T-helper 17 cell (primary cell): ENCODE measurements around the gene ETS1. TPM values are rescaled to one million over a fixed set of nuclear protein-coding genes. Genes with fewer than 3 reads are reported as not detected.

Source experiments
- ATAC-seq: fragments of 150-1000 bp; cut with Tn5 transposase; 2 replicates; pipeline ENCODE4 v1.10.0; 2021; ENCODE audit warnings: mild to moderate bottlenecking, moderate library complexity
- DNase-seq, 3 donors: peaks; one replicate each; pipeline versions ENCODE4 v3.0.0 to v3.0.0-alpha.2; 2020 to 2021
- H3K9me3 ChIP-seq: one replicate; pipeline ENCODE4 v1.7.0; 2013; ENCODE audit warnings: low read length, mild to moderate bottlenecking; ENCODE audit not compliant: control insufficient read depth, poor library complexity, severe bottlenecking
- H3K27ac Mint-ChIP-seq: one replicate; pipeline ENCODE4 v1.8.0; 2022; ENCODE audit warnings: mild to moderate bottlenecking, moderate library complexity, mixed read lengths
- H3K27me3 Mint-ChIP-seq: one replicate; pipeline ENCODE4 v1.8.0; 2022; ENCODE audit warnings: mixed read lengths
- H3K36me3 Mint-ChIP-seq: one replicate; pipeline ENCODE4 v1.8.0; 2022; ENCODE audit warnings: low read depth, mixed read lengths
- H3K4me1 Mint-ChIP-seq: one replicate; pipeline ENCODE4 v1.8.0; 2022; ENCODE audit warnings: mild to moderate bottlenecking, mixed read lengths
- H3K4me3 Mint-ChIP-seq: one replicate; pipeline ENCODE4 v1.8.0; 2022; ENCODE audit warnings: mild to moderate bottlenecking, moderate library complexity, mixed read lengths
- total RNA-seq, 4 donors: library from RNA in 2 of 4; stranded (reverse) in 2 of 4; gene quantifications; one replicate each; pipeline ENCODE4 v1.2.3 and lab custom pipeline; 2022 to 2026

Gene ETS1
- total RNA-seq, 2 donors from 2014 or later, result 670 to 745 TPM

DNA sequence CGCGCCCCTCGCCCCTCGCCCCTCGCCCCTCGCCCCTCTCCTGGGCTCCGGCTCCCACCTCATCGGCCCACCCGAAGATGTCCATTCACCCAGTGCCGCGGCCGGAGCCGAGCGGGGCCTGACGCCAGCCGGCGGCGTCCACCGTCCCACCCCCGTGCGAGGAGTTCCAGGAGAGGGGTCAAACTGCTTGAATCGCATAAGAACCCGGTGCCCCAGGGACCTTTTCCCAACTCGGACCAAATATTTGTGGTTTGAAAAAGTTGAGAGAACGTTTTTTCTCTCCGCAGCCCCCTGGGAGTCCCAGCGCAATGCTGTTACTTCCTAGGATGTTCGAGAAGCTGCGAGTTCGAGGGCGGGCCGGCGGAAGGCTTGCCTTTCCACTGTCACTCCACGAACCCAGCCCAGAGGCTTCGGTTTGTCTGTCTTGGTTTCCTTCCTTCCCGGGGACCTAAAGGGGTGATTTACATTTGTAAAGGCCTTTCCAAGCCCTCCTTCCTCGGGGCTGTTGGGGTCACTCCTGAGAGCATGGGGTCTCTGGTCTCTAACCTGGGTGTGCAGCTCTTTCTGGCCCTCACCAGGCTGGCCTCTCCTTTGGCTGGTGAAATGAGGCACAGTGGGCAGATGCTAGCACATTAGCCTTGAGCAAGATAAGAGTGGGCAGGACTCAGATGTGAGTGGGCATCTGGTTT lies 38.0 kb downstream of the ETS1 start:
- H3K9me3 ChIP-seq, result no peaks in the 10 kb centered on the region
- H3K4me1 Mint-ChIP-seq, result peaks cover 71% of the 10 kb centered on the region
- DNase-seq (no peak), ATAC-seq (no peak)
- H3K36me3 Mint-ChIP-seq, result no peaks in the 10 kb centered on the region
- H3K27ac Mint-ChIP-seq, result peak overlapping the region; percentile 89
- H3K27me3 Mint-ChIP-seq, result no peaks in the 10 kb centered on the region
- H3K4me3 Mint-ChIP-seq, result peak overlapping the region; percentile 93

DNA sequence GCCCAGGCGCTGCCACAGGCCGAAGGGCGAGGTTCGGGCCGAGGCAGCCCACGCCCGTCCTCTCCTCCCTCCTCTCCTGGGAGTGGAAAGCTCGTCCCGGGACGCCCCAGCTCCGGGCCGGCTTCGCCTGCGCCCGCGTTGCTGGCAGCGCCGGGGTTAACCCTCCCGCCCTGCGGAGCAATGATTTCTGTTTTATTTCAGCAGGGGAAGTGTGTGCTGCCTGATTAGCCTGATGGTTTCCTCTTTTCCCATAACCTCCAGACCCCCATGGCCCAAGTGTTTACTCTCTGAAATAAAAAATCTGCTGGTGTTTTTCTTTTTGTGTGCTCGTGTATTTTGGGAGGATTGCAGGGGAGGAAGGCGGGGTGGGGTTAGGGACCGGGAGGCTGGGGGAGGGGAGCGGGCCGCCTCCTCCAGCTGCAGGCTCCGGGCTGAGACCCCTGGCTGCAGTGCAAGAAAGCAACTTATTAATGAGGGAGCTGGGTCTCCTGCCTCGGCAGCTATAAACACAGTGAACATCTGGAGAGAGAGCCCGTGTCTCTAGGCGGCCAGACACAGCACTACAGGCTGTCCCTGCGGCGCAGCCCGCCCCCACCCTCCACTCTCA lies 38.6 kb downstream of the ETS1 start:
- Mint-ChIP-seq H3K27ac (peak overlapping the region; percentile 89), H3K36me3 (no peaks in the 10 kb centered on the region), H3K27me3 (no peaks in the 10 kb centered on the region), H3K4me3 (peak overlapping the region; percentile 93), H3K4me1 (peaks cover 70% of the 10 kb centered on the region)
- H3K9me3 ChIP-seq, result no peaks in the 10 kb centered on the region
- ATAC-seq (peak; percentile 41), DNase-seq (no peak)

- H3K4me1 Mint-ChIP-seq, result peaks cover 63% of the 10 kb centered on the region
- no peaks in the 10 kb centered on the region for H3K27me3 Mint-ChIP-seq
- H3K27ac Mint-ChIP-seq, result peak overlapping the region; percentile 89
- no peaks in the 10 kb centered on the region for H3K9me3 ChIP-seq
- H3K4me3 Mint-ChIP-seq, result peak overlapping the region; percentile 93
- no peaks in the 10 kb centered on the region for H3K36me3 Mint-ChIP-seq
- no peak for DNase-seq
- peak; percentile 27 for ATAC-seq
These were observed 39.3 kb downstream of the ETS1 start for GRCh38 chr11:128547946-128548648.

DNA sequence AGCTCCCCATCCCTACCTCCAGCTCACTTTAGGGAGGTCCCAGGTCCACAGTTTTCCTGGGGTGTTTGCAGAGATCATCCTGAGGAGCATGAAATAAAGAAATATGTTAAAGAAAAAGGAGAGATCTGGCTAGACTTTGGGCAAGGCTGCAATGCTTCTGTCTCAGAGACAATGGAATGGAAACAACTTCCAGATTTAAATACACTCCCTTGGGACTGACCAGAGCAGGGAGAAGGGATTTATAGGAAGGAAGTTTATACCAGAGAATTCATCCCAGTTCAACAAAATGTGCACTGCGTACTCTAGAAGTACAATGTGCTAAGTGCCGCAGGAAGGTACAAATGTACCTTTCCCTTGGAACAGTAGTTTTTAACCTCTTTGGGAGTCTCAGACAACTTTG lies 40.4 kb downstream of the ETS1 start:
- no peak for DNase-seq
- H3K27me3 Mint-ChIP-seq, result no peaks in the 10 kb centered on the region
- no peaks in the 10 kb centered on the region for H3K9me3 ChIP-seq
- ATAC-seq, result no peak
- peaks cover 62% of the 10 kb centered on the region for H3K4me1 Mint-ChIP-seq
- peak overlapping the region; percentile 89 for H3K27ac Mint-ChIP-seq
- no peaks in the 10 kb centered on the region for H3K36me3 Mint-ChIP-seq
- no peak overlapping the region for H3K4me3 Mint-ChIP-seq

- Mint-ChIP-seq H3K4me3 (peak overlapping the region; percentile 41), H3K4me1 (peaks cover 42% of the 10 kb centered on the region), H3K27me3 (peaks cover 3% of the 10 kb centered on the region), H3K27ac (peak overlapping the region; percentile 86), H3K36me3 (no peaks in the 10 kb centered on the region)
- peak; percentile 50 for ATAC-seq
- H3K9me3 ChIP-seq, result no peaks in the 10 kb centered on the region
- no peak for DNase-seq
These were observed 42.8 kb downstream of the ETS1 start for GRCh38 chr11:128544471-128545051.

DNA sequence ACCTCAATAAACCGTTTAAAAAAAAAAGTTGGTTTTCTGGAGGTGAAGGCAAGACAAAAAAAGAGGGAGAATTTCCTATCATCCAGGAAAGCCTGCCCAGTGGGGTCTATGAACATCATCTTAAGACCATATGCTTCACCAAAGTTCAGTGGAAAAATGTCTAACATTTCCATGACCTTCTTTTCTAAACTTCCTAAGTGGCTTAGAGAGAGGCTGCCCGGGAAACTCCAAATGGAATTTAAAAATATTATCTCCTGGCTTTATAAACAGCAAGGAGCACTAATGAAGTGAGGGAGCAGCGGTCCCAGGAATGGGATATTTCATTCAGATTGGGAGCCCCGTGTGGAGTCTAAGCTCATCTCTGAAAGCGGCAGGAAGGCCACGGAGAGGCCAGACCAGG lies 46.9 kb downstream of the ETS1 start:
- DNase-seq (no peak), ATAC-seq (no peak)
- Mint-ChIP-seq H3K27ac (no peak overlapping the region), H3K27me3 (peaks cover 21% of the 10 kb centered on the region), H3K36me3 (no peaks in the 10 kb centered on the region), H3K4me1 (peaks cover 20% of the 10 kb centered on the region), H3K4me3 (no peak overlapping the region)
- no peaks in the 10 kb centered on the region for H3K9me3 ChIP-seq

DNA sequence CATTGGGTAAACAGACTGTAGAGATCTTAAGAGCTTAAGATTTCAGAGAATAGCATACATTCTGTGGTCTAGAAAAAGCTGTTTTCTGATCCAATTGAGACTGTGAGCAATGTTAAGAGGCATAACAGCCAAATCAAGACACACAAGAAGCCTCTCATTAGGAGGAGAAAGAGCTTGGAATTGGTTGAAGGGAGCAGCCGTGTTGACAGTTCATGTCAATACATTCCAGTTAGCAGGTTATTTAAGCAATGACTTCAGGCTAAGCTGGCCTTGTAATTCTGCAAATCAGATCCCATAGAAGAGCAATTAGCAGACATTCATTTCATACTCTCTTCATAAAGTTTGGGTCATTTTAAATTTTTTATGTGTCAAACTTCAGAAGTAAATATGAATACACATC lies 50.9 kb downstream of the ETS1 start:
- Mint-ChIP-seq H3K27me3 (peaks cover 28% of the 10 kb centered on the region), H3K4me1 (peaks cover 9% of the 10 kb centered on the region), H3K27ac (no peak overlapping the region), H3K36me3 (no peaks in the 10 kb centered on the region), H3K4me3 (no peak overlapping the region)
- ATAC-seq (no peak), DNase-seq (no peak)
- H3K9me3 ChIP-seq, result no peaks in the 10 kb centered on the region

DNA sequence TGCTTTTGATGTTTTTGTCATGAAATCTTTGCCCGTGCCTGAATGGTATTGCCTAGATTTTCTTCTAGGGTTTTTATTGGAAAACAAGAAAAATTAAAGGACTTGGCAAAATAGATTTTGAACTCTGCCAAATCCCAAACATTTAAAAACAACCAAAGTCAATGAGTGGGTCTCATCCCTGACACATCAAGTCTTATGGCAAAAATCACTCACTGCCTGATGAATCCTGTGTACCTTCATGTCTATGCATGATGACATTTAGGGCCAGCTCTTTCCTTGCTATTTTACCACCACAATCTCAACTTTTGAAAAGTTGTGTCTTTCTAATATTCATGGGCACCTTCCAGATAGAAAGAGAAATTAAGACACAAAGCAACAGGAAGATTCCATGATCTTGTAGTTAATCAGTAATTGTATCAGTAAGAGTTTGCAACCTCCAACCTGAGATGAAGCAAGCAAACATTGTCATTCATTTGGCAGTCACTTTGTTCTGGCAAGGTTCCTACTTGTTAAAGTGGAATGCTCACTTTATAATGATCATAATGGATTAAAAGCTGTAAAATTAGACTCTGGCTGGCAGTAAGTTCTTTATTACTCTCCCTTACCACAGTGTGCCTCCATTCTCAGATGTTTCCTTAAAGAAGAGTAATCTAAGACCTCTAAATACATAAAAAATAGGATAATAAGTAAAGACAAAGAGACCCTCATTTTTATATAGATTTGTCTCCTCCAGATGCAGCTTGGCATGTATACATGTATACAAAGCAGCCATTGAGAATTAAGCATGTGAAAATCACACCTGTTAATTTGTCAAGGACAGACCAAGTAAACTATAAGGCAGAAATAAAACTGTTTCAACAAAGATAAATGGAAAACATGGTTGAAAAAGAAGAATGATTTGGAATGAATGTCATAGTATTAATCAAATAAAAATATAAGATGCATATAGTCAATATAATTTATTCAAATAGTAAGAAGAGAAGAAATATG lies 51.6 kb downstream of the ETS1 start:
- peaks cover 28% of the 10 kb centered on the region for H3K27me3 Mint-ChIP-seq
- H3K9me3 ChIP-seq, result no peaks in the 10 kb centered on the region
- no peak overlapping the region for H3K27ac Mint-ChIP-seq
- H3K4me1 Mint-ChIP-seq, result peaks cover 9% of the 10 kb centered on the region
- no peak for DNase-seq
- H3K36me3 Mint-ChIP-seq, result no peaks in the 10 kb centered on the region
- no peak overlapping the region for H3K4me3 Mint-ChIP-seq
- no peak for ATAC-seq

- peak overlapping the region; percentile 47 for H3K27ac Mint-ChIP-seq
- DNase-seq, result no peak
- no peaks in the 10 kb centered on the region for H3K9me3 ChIP-seq
- peaks cover 16% of the 10 kb centered on the region for H3K4me1 Mint-ChIP-seq
- H3K36me3 Mint-ChIP-seq, result peaks cover 2% of the 10 kb centered on the region
- H3K27me3 Mint-ChIP-seq, result peaks cover 24% of the 10 kb centered on the region
- ATAC-seq, result no peak
- no peak overlapping the region for H3K4me3 Mint-ChIP-seq
These were observed 53.9 kb downstream of the ETS1 start for GRCh38 chr11:128533472-128533871.

- no peaks in the 10 kb centered on the region for H3K9me3 ChIP-seq
- H3K36me3 Mint-ChIP-seq, result peaks cover 2% of the 10 kb centered on the region
- peaks cover 24% of the 10 kb centered on the region for H3K4me1 Mint-ChIP-seq
- DNase-seq (no peak), ATAC-seq (no peak)
- H3K27me3 Mint-ChIP-seq, result peaks cover 24% of the 10 kb centered on the region
- H3K27ac Mint-ChIP-seq, result no peak overlapping the region
- no peak overlapping the region for H3K4me3 Mint-ChIP-seq
These were observed 54.7 kb downstream of the ETS1 start for GRCh38 chr11:128532572-128533091.

DNA sequence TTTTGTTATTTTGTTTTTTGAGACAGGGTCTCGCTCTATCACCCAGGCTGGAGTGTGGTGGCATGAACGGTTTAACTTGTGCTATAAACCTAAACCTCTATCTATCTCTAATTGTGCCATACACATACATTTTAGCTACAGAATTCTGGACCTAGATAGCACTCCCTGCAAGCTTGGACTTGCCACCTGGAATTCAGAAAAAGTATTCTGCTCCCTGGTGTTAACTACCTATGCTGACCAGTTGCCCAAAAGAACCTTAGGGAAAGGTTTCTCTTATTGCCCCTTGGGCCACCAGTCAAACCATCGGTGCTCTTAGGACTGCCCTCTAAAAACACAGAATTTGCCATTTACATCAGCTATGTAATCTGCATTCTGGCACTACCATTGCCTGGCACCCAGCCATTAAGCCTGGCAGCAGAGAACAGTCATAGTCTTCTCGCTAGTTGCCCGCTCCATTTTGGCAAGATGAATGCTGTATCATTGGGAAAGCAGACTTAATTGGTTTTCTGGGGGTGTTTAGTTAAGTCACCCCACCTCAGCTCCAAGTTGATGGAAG lies 55.3 kb downstream of the ETS1 start:
- Mint-ChIP-seq H3K27ac (no peak overlapping the region), H3K36me3 (peaks cover 2% of the 10 kb centered on the region), H3K27me3 (peaks cover 22% of the 10 kb centered on the region), H3K4me3 (no peak overlapping the region), H3K4me1 (peaks cover 29% of the 10 kb centered on the region)
- DNase-seq, result no peak
- H3K9me3 ChIP-seq, result no peaks in the 10 kb centered on the region
- ATAC-seq, result no peak

- no peak for ATAC-seq
- peaks cover 34% of the 10 kb centered on the region for H3K4me1 Mint-ChIP-seq
- H3K9me3 ChIP-seq, result no peaks in the 10 kb centered on the region
- no peak overlapping the region for H3K4me3 Mint-ChIP-seq
- peaks cover 2% of the 10 kb centered on the region for H3K36me3 Mint-ChIP-seq
- no peak overlapping the region for H3K27ac Mint-ChIP-seq
- DNase-seq, result no peak
- peaks cover 17% of the 10 kb centered on the region for H3K27me3 Mint-ChIP-seq
These were observed 55.8 kb downstream of the ETS1 start for GRCh38 chr11:128531588-128531987.
